ENCODE results near the gene TOX3.

- TF ChIP-seq CTCF (IDR thresholded peaks at IDR 0.05) (peak; percentile 38), EZH2 (IDR thresholded peaks at IDR 0.05) (no peak)
These were observed 18.4 kb downstream of the TOX3 start for GRCh38 chr16:52528393-52529065.

All from neural progenitor cell (in vitro differentiated cells).